GM12878 (cell line): Measurements from ENCODE around the gene MCC. TPM values are rescaled to one million over a fixed set of nuclear protein-coding genes. Genes with fewer than 3 reads are reported as not detected.
"Not testable (repeated sequence)": the region's sequence is repeated elsewhere in the genome, so short reads cannot be mapped to it uniquely, and the experiment has no call there.

ENCODE experiments used
- ATAC-seq: fragments of 200-7000 bp; cut with Tn5 transposase; 3 replicates; pipeline ENCODE4 v1.9.1; 2020; ENCODE audit warnings: mild to moderate bottlenecking, moderate library complexity
- BruUV-seq: library from RNA; stranded (reverse); fragments of 400-500 nt; replicated peaks from 2 replicates; lab custom pipeline; 2021; lab: Mats Ljungman, UMichigan
- CTCF ChIA-PET: fragments of 300-600 bp; sonication (Branson Sonifier 250); formaldehyde crosslinking; extraction: SDS; loops from one replicate; lab custom pipeline; 2021; ENCODE audit warnings: inconsistent platforms; lab: Yijun Ruan, JAX
- POLR2A ChIA-PET: fragments of 350-600 bp; formaldehyde crosslinking; extraction: SDS; loops from one replicate; lab custom pipeline; 2021; ENCODE audit warnings: inconsistent platforms; lab: Charles Lee
- RAD21 ChIA-PET: fragments of 300-600 bp; sonication (Branson Sonifier 250); formaldehyde crosslinking; loops from one replicate; lab custom pipeline; 2023; ENCODE audit warnings: antibody characterized with exemption; ENCODE audit not compliant: unreplicated experiment; lab: Charles Lee
- SMC1A ChIA-PET: fragments of 300-600 bp; sonication (Branson Sonifier 250); formaldehyde crosslinking; loops from one replicate; lab custom pipeline; 2023; ENCODE audit not compliant: unreplicated experiment, uncharacterized antibody; lab: Charles Lee
- DNase-seq: peaks from one replicate; pipeline ENCODE4 v3.0.0-alpha.2; 2011; ENCODE audit warnings: low read depth, low spot score
- FAIRE-seq: peaks from 3 replicates; lab custom pipeline; 2011; peaks lifted over from hg19 to GRCh38; lab: Jason Lieb, UNC
- H2AFZ ChIP-seq: 2 replicates; pipeline ENCODE4 v1.6.0; 2011; ENCODE audit warnings: low read depth, low read length, control low read depth; ENCODE audit not compliant: control insufficient read depth
- H3K27ac ChIP-seq: 2 replicates; pipeline ENCODE4 v1.5.1; 2011; ENCODE audit warnings: control low read depth; ENCODE audit not compliant: control insufficient read depth, insufficient read depth
- H3K27me3 ChIP-seq, 2 experiments: replicated peaks in 1 of 2; 2 replicates each; pipeline versions ENCODE4 v1.6.0 to v1.6.1; 2011; ENCODE audit warnings: low read length in 1 of 2; ENCODE audit not compliant: control insufficient read depth in 2 of 2, insufficient read depth in 2 of 2
- H3K36me3 ChIP-seq, 2 experiments: 2 replicates each; pipeline ENCODE4 v1.5.1; 2011; ENCODE audit warnings: low read length in 1 of 2; ENCODE audit not compliant: control insufficient read depth in 2 of 2, insufficient read depth in 2 of 2
- H3K4me1 ChIP-seq: 2 replicates; pipeline ENCODE4 v1.6.1; 2011; ENCODE audit warnings: mild to moderate bottlenecking, low read length, moderate library complexity, mixed read lengths; ENCODE audit not compliant: control insufficient read depth, insufficient read depth
- H3K4me2 ChIP-seq: 2 replicates; pipeline ENCODE4 v1.6.0; 2011; ENCODE audit warnings: control low read depth; ENCODE audit not compliant: control insufficient read depth, insufficient read depth
- H3K4me3 ChIP-seq: fragments of 200-600 bp; sonication (generic); 2 replicates; pipeline ENCODE4 v1.5.1; 2016
- H3K79me2 ChIP-seq: 2 replicates; pipeline ENCODE4 v1.6.0; 2011; ENCODE audit warnings: low read length; ENCODE audit not compliant: control insufficient read depth, insufficient read depth
- H3K9ac ChIP-seq: 2 replicates; pipeline ENCODE4 v1.8.0; 2011; ENCODE audit warnings: low read length, control low read depth, mixed read lengths; ENCODE audit not compliant: control insufficient read depth, insufficient read depth
- H3K9me3 ChIP-seq: replicated peaks from 3 replicates; pipeline ENCODE4 v1.5.1; 2011; ENCODE audit warnings: mild to moderate bottlenecking, low read length; ENCODE audit not compliant: control insufficient read depth, insufficient read depth
- H4K20me1 ChIP-seq: 2 replicates; pipeline ENCODE4 v1.6.0; 2011; ENCODE audit not compliant: control insufficient read depth, insufficient read depth
- E2F4 ChIP-seq: IDR thresholded peaks from 2 replicates; pipeline ENCODE4 v1.6.1; 2012; ENCODE audit warnings: low read depth, low read length, improper control_type of control experiment
- WGBS: methylation state at CpG from one replicate; pipeline ENCODE4 v1.1.6; 2016; ENCODE audit warnings: low lambda C conversion rate; ENCODE audit not compliant: insufficient replicate concordance, insufficient coverage; ENCODE audit errors: missing lambda C conversion rate; 5-methylcytosine and 5-hydroxymethylcytosine counted together
- in situ Hi-C: fragments of 300-500 bp; cut with MboI; formaldehyde crosslinking; loops from 9 replicates; pipeline ENCODE4 v1.14.3; 2018; ENCODE audit warnings: mixed read lengths
- intact Hi-C: fragments of 100-400 bp; cut with micrococcal nuclease; formaldehyde crosslinking; loops from one replicate; pipeline ENCODE4 v1.14.2; 2022; ENCODE audit not compliant: unreplicated experiment
- polyA plus RNA-seq, 11 experiments: library from polyadenylated mRNA; depleted of rRNA in 4 of 11; unstranded in 6 of 11; stranded (reverse) in 5 of 11; fragments of >200 nt; fragmentation: Nextera tagmentation in 4 of 11; fragmentation: Illumina TruSeq in 1 of 11; extraction: Ambion mirVana in 4 of 11; extraction: Trizol in 1 of 11; gene quantifications; 1 replicate in 1 of 11; 2 replicates in 10 of 11; pipeline versions ENCODE4 v1.2.1 to v1.2.3, GENCODE V29; 2011 to 2016; ENCODE audit warnings: inconsistent platforms in 2 of 11, missing spikeins in 2 of 11, low read depth in 1 of 11
- total RNA-seq, 4 experiments: library from RNA; depleted of rRNA in 3 of 4; stranded (reverse); fragments of >200 nt in 3 of 4; fragmentation: Illumina TruSeq in 1 of 4; extraction: Trizol in 1 of 4; gene quantifications; 2 replicates each; pipeline versions ENCODE4 v1.2.1 to v1.2.3, GENCODE V29; 2013 to 2021

Gene MCC
- total and polyA plus RNA-seq, 10 of the 15 experiments (the other 5 are each of a cell fraction or from before 2014, with no cell fraction given) = 0.03 to 0.86 (median 0.16) TPM

- CTCF ChIA-PET, SMC1A ChIA-PET, H3K27me3 ChIP-seq, intact Hi-C loops, H3K27ac ChIP-seq, FAIRE-seq, H3K9me3 ChIP-seq, H3K36me3 ChIP-seq, H4K20me1 ChIP-seq, RAD21 ChIA-PET, H3K4me3 ChIP-seq, in situ Hi-C loops, BruUV-seq, DNase-seq, H3K4me2 ChIP-seq, H3K4me1 ChIP-seq, H2AFZ ChIP-seq, POLR2A ChIA-PET, H3K9ac ChIP-seq, ATAC-seq, H3K79me2 ChIP-seq: not testable (repeated sequence)
- 70% methylated on average over 21 of the region's 21 CpGs for WGBS
Measured at GRCh38 chr5:113457106-113457505, 31.1 kb downstream of the MCC start.

GRCh38 chr5:113452941-113453340 is 35.3 kb downstream of the MCC start:
- ChIA-PET SMC1A (no interaction called here), RAD21 (no interaction called here), CTCF (no interaction called here), POLR2A (no interaction called here)
- no peak for TF ChIP-seq E2F4
- no peak overlapping the region for H2AFZ ChIP-seq
- no peaks in the 10 kb centered on the region for H4K20me1 ChIP-seq
- H3K4me3 ChIP-seq = no peak overlapping the region
- BruUV-seq = no TSS peak
- H3K9me3 ChIP-seq = no peaks in the 10 kb centered on the region
- WGBS = 61% methylated on average over 6 of the region's 6 CpGs
- H3K4me2 ChIP-seq = no peak overlapping the region
- intact Hi-C loops (no loop called here), in situ Hi-C loops (no loop called here)
- DNase-seq (no peak), ATAC-seq (no peak), FAIRE-seq (no peak)
- no peaks in the 10 kb centered on the region; a peak in 1 of 4 replicates for H3K27me3 ChIP-seq
- H3K27ac ChIP-seq = no peak overlapping the region
- no peaks in the 10 kb centered on the region for H3K36me3 ChIP-seq
- H3K4me1 ChIP-seq = no peaks in the 10 kb centered on the region
- H3K9ac ChIP-seq = no peak overlapping the region
- H3K79me2 ChIP-seq = no peaks in the 10 kb centered on the region
